HCT116 (cell line): ENCODE measurements around the gene RXRA.

Experiments
- CTCF ChIP-seq, 3 experiments: fragments of 200-600 bp in 1 of 3; sonication (generic) in 1 of 3; IDR thresholded peaks in 2 of 3; conservative IDR thresholded peaks in 1 of 3; 2 replicates each; pipeline ENCODE4 v1.5.1; 2012 to 2017; ENCODE audit warnings: low read depth in 2 of 3, low read length in 2 of 3, antibody characterized with exemption in 1 of 3, borderline replicate concordance in 1 of 3, control low read depth in 1 of 3, mild to moderate bottlenecking in 1 of 3, mixed read lengths in 1 of 3, mixed run types in 1 of 3, moderate library complexity in 1 of 3; ENCODE audit not compliant: insufficient read depth in 1 of 3
- FOSL1 ChIP-seq: IDR thresholded peaks from 2 replicates; pipeline ENCODE4 v1.6.1; 2012; ENCODE audit warnings: low read depth
- MAX ChIP-seq: IDR thresholded peaks from 2 replicates; pipeline ENCODE4 v1.6.1; 2012
- POLR2A ChIP-seq: IDR thresholded peaks from 2 replicates; pipeline ENCODE4 v1.7.0; 2011; ENCODE audit warnings: borderline replicate concordance; ENCODE audit not compliant: insufficient read depth, insufficient read length; ENCODE audit errors: extremely low read depth
- RAD21 ChIP-seq: IDR thresholded peaks from 2 replicates; pipeline ENCODE4 v1.6.1; 2012; ENCODE audit warnings: low read depth, mild to moderate bottlenecking
- REST ChIP-seq: IDR thresholded peaks from 2 replicates; pipeline ENCODE4 v1.6.1; 2012; ENCODE audit warnings: low read depth
- TCF7L2 ChIP-seq: IDR thresholded peaks from 2 replicates; pipeline ENCODE4 v1.7.0; 2011; ENCODE audit warnings: borderline replicate concordance, inconsistent platforms; ENCODE audit not compliant: insufficient read depth, insufficient read length; ENCODE audit errors: extremely low read depth
- YY1 ChIP-seq: IDR thresholded peaks from 2 replicates; pipeline ENCODE4 v1.6.1; 2011; ENCODE audit warnings: low read length, low read depth, moderate library complexity, mild to moderate bottlenecking; ENCODE audit not compliant: insufficient replicate concordance; ENCODE audit errors: extremely low read depth
- ZFX ChIP-seq: fragments of 450-650 bp; IDR thresholded peaks from 2 replicates; pipeline ENCODE4 v1.6.1; 2017

GRCh38 chr9:134361426-134361825 lies 35.2 kb downstream of the RXRA start:
- TF ChIP-seq POLR2A (no peak), RAD21 (no peak), TCF7L2 (no peak), MAX (no peak), REST (no peak), CTCF (IDR thresholded peaks at IDR 0.05 in 2 of 3, conservative IDR thresholded peaks at IDR 0.05 in 1 of 3; ENCODE audit: borderline replicate concordance in 1 of 3, insufficient read depth in 1 of 3, low read depth in 2 of 3, low read length in 2 of 3) (no peak), YY1 (no peak), FOSL1 (no peak), ZFX (no peak)
